Transverse colon (tissue), 4 donors: ENCODE results near the gene FCRL5. TPM values are rescaled to one million over a fixed set of nuclear protein-coding genes. Genes with fewer than 3 reads are reported as not detected.
A peak's percentile ranks its signal among the peaks of the same experiment; 100 is the strongest.

Source experiments
- DNase-seq: peaks from one replicate; pipeline ENCODE4 v3.0.0-alpha.2; 2019
- H3K27ac ChIP-seq, 4 donors: fragments of 200-600 bp; sonication (generic); 2 replicates each; pipeline ENCODE4 v1.5.1; 2016 to 2018; ENCODE audit warnings: inconsistent platforms in 4 of 4
- H3K27me3 ChIP-seq: fragments of 200-600 bp; sonication (generic); 2 replicates; pipeline ENCODE4 v1.5.1; 2017; ENCODE audit warnings: inconsistent platforms
- H3K36me3 ChIP-seq, 4 donors: fragments of 200-600 bp; sonication (generic); 2 replicates each; pipeline ENCODE4 v1.5.1; 2017 to 2019; ENCODE audit warnings: inconsistent platforms in 4 of 4
- H3K4me1 ChIP-seq, 4 donors: fragments of 200-600 bp; sonication (generic); 2 replicates each; pipeline ENCODE4 v1.5.1; 2017 to 2020; ENCODE audit warnings: inconsistent platforms in 4 of 4
- H3K4me3 ChIP-seq, 4 donors: fragments of 200-600 bp; sonication (generic); 1 replicate in 1 of 4; 2 replicates in 3 of 4; pipeline versions ENCODE4 v1.5.1 to v1.6.1; 2017 to 2019; ENCODE audit warnings: inconsistent platforms in 4 of 4
- H3K9me3 ChIP-seq, 2 donors: fragments of 200-600 bp; sonication (generic); 2 replicates each; pipeline ENCODE4 v1.5.1; 2017 to 2019; ENCODE audit warnings: inconsistent platforms in 2 of 2
- EP300 ChIP-seq: sonication (generic); formaldehyde crosslinking; IDR thresholded peaks from one replicate; pipeline ENCODE4 v1.6.1; 2017; ENCODE audit warnings: antibody characterized with exemption, low read depth
- POLR2A ChIP-seq: fragments of 450-650 bp; IDR thresholded peaks from one replicate; pipeline ENCODE4 v1.6.1; 2016; ENCODE audit warnings: antibody characterized with exemption, mild to moderate bottlenecking, moderate library complexity
- POLR2AphosphoS5 ChIP-seq, 3 donors: sonication (generic); formaldehyde crosslinking; IDR thresholded peaks; one replicate each; pipeline ENCODE4 v1.6.1; 2016; ENCODE audit warnings: antibody characterized with exemption in 3 of 3
- WGBS, 2 donors: methylation state at CpG; one replicate each; pipeline ENCODE4 v1.1.5; 2018; ENCODE audit warnings: low coverage in 1 of 2; 5-methylcytosine and 5-hydroxymethylcytosine counted together
- in situ Hi-C, 4 donors: fragments of 200-750 bp; cut with MboI; loops; one replicate each; pipeline versions ENCODE4 v1.15.0 to v1.15.1; 2017; ENCODE audit warnings: low sequenced_read_pairs in 3 of 4, low pct_ligation_motif_present in 1 of 4, low pct_unique_long_range_greater_than_20kb in 1 of 4
- intact Hi-C: fragments of 100-400 bp; cut with DNase I; formaldehyde crosslinking; loops from one replicate; pipeline ENCODE4 v1.15.1; 2023; ENCODE audit warnings: low total_unique reads
- total RNA-seq, 4 donors: library from RNA; depleted of rRNA; stranded (reverse); fragments of >200 nt; gene quantifications; one replicate each; pipeline ENCODE4 v1.1.0, GENCODE V29; 2016
- TF ChIP-seq, protein P1 (sequence below), 5 experiments: fragments of 200-600 bp in 3 of 5; fragments of 450-650 bp in 2 of 5; sonication (generic) in 3 of 5; IDR thresholded peaks; 1 replicate in 2 of 5; 2 replicates in 3 of 5; pipeline ENCODE4 v1.5.1; 2016 to 2017; ENCODE audit warnings: antibody characterized with exemption in 5 of 5, inconsistent platforms in 3 of 5, mild to moderate bottlenecking in 2 of 5, moderate library complexity in 1 of 5

Gene FCRL5
- total RNA-seq, 4 donors from 2014 or later: 0.20 to 28.7 (median 1.2) TPM

DNA sequence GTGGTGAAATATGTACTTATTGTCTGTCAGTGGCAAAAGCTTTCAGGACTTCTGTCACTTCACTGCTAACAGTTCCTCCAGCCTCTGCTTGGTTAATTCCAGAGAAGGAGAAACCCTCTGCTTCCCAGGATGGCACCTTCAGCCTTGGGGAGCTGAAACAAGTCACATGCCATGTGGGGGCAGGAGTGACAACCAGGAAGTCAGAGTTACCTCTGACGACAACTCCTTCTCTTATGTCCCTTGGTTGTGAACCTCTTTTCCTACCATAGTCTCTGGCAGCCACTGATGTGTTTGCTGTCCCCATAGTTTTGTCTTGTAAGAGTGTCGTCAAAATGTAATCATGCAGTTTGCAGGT lies 53.6 kb downstream of the FCRL5 start:
- no peak overlapping the region for H3K4me3 ChIP-seq
- no peaks in the 10 kb centered on the region for H3K9me3 ChIP-seq
- H3K36me3 ChIP-seq: no peaks in the 10 kb centered on the region
- H3K27me3 ChIP-seq: no peaks in the 10 kb centered on the region
- TF ChIP-seq, protein P1, sequence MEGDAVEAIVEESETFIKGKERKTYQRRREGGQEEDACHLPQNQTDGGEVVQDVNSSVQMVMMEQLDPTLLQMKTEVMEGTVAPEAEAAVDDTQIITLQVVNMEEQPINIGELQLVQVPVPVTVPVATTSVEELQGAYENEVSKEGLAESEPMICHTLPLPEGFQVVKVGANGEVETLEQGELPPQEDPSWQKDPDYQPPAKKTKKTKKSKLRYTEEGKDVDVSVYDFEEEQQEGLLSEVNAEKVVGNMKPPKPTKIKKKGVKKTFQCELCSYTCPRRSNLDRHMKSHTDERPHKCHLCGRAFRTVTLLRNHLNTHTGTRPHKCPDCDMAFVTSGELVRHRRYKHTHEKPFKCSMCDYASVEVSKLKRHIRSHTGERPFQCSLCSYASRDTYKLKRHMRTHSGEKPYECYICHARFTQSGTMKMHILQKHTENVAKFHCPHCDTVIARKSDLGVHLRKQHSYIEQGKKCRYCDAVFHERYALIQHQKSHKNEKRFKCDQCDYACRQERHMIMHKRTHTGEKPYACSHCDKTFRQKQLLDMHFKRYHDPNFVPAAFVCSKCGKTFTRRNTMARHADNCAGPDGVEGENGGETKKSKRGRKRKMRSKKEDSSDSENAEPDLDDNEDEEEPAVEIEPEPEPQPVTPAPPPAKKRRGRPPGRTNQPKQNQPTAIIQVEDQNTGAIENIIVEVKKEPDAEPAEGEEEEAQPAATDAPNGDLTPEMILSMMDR (IDR thresholded peaks at IDR 0.05): no peak
- TF ChIP-seq POLR2AphosphoS5 (IDR thresholded peaks at IDR 0.05): no peak
- no peak for TF ChIP-seq POLR2A
- TF ChIP-seq EP300: no peak
- peak overlapping the region; percentile 9 to 57 (median 39) for H3K27ac ChIP-seq
- no peak for DNase-seq
- 85 to 90% methylated on average over 2 of the region's 2 CpGs for WGBS, 2 donors
- intact Hi-C loops (loop anchor here (10.0 kb wide), 2 partner anchors 304 to 334 kb away; no protein-coding TSS in a partner anchor), in situ Hi-C loops (loop anchor here (10.0 to 25.0 kb wide), 5 partner anchors 124 to 411 kb away; partner anchors contain the start of gene ETV3L (in 1 of the 4))
- peaks cover 0 to 24% (median 8%) of the 10 kb centered on the region in 4 donors for H3K4me1 ChIP-seq

DNA sequence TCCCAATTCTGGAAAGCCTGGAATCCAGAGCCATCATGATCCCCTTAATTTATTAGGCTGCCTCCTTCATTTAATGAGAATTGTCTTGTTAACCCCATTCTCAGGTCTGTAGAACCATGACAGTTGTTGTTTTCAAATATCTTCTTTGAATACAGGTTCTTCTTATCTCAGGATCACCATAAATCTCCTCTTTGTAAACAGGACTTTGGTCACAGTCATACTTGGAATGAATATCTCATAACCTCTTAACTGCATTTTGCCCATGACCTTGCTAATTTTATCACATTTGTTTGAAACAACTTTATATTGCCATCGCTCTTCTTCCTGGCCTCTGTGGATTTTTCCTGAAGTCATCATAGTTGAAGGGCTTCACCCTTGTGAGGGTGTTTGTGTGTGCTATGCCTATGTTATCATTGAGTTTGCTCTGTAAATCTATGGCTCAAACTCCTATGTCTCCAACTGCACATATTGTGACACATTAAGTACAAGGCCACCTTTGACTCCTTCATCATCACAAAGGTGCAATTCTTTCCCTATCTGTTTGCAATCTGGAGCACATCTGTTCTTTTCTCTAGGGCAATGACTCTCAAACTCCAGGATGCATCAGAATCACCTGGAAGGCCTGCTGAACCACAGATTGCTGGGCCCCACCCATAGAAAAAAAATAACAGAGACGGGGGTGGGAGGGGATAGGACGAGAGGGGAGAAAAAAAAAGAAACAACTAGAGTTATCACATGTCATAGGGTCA lies 54.2 kb downstream of the FCRL5 start:
- Histone ChIP-seq H3K27me3 (no peaks in the 10 kb centered on the region), H3K4me1 (peaks cover 0 to 24% (median 8%) of the 10 kb centered on the region in 4 donors), H3K27ac (peak overlapping the region; percentile 10 to 57 (median 39)), H3K36me3 (no peaks in the 10 kb centered on the region), H3K4me3 (no peak overlapping the region), H3K9me3 (no peaks in the 10 kb centered on the region)
- in situ Hi-C loops (loop anchor here (10.0 to 25.0 kb wide), 5 partner anchors 123 to 411 kb away; partner anchors contain the start of gene ETV3L (in 1 of the 4)), intact Hi-C loops (loop anchor here (10.0 kb wide), 2 partner anchors 303 to 333 kb away; no protein-coding TSS in a partner anchor)
- WGBS, 2 donors: 32 to 49% methylated on average over 3 of the region's 3 CpGs
- DNase-seq: no peak
- TF ChIP-seq POLR2A: no peak
- TF ChIP-seq POLR2AphosphoS5 (IDR thresholded peaks at IDR 0.05): no peak
- TF ChIP-seq, protein P1 (IDR thresholded peaks at IDR 0.05): no peak
- TF ChIP-seq EP300: no peak

DNA sequence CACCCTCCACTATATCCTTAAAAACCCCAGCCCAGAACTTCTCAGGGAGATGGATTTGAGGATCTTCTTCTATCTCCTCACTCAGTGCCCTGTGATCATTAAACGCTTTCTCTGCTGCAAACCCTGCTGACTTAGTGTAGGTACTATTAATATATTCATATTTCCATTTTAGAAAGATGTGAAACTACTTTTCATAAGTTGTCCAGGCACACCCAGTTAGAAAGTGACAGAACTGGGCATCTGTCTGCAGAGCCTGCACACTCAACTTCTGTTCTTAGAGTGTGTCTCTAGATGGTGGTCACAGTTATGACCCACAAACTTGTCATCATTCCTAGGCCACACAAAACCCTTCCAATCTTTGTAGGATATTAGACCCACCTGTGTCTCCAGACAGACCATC lies 55.0 kb downstream of the FCRL5 start:
- Histone ChIP-seq H3K9me3 (no peaks in the 10 kb centered on the region), H3K4me3 (no peak overlapping the region), H3K4me1 (peaks cover 0 to 24% (median 8%) of the 10 kb centered on the region in 4 donors), H3K36me3 (no peaks in the 10 kb centered on the region), H3K27ac (no peak overlapping the region), H3K27me3 (no peaks in the 10 kb centered on the region)
- intact Hi-C loops (loop anchor here (10.0 kb wide), 2 partner anchors 302 to 332 kb away; no protein-coding TSS in a partner anchor), in situ Hi-C loops (loop anchor here (10.0 to 25.0 kb wide), 5 partner anchors 122 to 410 kb away; partner anchors contain the start of gene ETV3L (in 1 of the 4))
- 82 to 100% methylated on average over 1 of the region's 1 CpG for WGBS, 2 donors
- no peak for DNase-seq
- TF ChIP-seq POLR2AphosphoS5 (IDR thresholded peaks at IDR 0.05) (no peak), EP300 (no peak), POLR2A (no peak)
- TF ChIP-seq, protein P1 (IDR thresholded peaks at IDR 0.05): no peak

DNA sequence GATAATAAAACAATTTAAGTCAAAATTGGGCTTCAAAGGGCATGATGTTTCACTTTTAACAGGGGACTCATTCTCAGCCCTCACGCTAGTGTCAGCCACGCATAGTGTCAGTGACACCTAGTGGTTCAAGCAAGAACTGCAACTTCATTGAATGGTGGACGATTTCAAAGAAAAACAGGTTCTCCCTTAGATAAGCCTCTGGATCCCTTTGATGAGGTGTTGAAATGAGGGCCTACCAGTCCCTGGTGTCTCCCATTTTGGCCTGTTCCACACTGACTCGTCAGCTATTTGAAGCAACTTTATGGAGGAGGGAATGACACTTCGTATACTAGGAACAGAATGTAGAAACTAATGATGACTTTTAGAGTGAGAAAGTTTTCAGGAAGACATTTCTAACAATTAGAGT lies 56.2 kb downstream of the FCRL5 start:
- intact Hi-C loops: loop anchor here (10.0 kb wide), 2 partner anchors 301 to 331 kb away; no protein-coding TSS in a partner anchor
- no peaks in the 10 kb centered on the region for H3K9me3 ChIP-seq
- no peak overlapping the region for H3K4me3 ChIP-seq
- DNase-seq: no peak
- no peak overlapping the region for H3K27ac ChIP-seq
- TF ChIP-seq, protein P1 (IDR thresholded peaks at IDR 0.05): peak; percentile 54 to 94 (median 82)
- no peak for TF ChIP-seq EP300
- TF ChIP-seq POLR2AphosphoS5 (IDR thresholded peaks at IDR 0.05): no peak
- in situ Hi-C loops: loop anchor here (10.0 to 25.0 kb wide), 5 partner anchors 121 to 409 kb away; partner anchors contain the start of gene ETV3L (in 1 of the 4)
- no peaks in the 10 kb centered on the region for H3K27me3 ChIP-seq
- WGBS, 2 donors: 0 to 17% methylated on average over 4 to 5 of the region's 5 CpGs
- peaks cover 0 to 18% (median 8%) of the 10 kb centered on the region in 4 donors for H3K4me1 ChIP-seq
- H3K36me3 ChIP-seq: no peaks in the 10 kb centered on the region
